ENCODE data around the gene RUNX1.

The RUNX1 gene

GRCh38 chr21:34830386-34831170 lies 218.5 kb downstream of the RUNX1 start:
- no peak for TF ChIP-seq CTCF (IDR thresholded peaks at IDR 0.05; ENCODE audit: extremely low read depth, insufficient read depth, missing control alignments)
- no peak for DNase-seq (ENCODE audit: low spot score)
- in situ Hi-C loops (cut with MboI; ENCODE audit: low pct_unique_long_range_greater_than_20kb, low sequenced_read_pairs, unreplicated experiment) = no loop called here

GRCh38 chr21:34827445-34828235 lies 221.5 kb downstream of the RUNX1 start:
- in situ Hi-C loops (cut with MboI; ENCODE audit: low pct_unique_long_range_greater_than_20kb, low sequenced_read_pairs, unreplicated experiment) = no loop called here
- TF ChIP-seq CTCF (IDR thresholded peaks at IDR 0.05; ENCODE audit: extremely low read depth, insufficient read depth, missing control alignments) = no peak
- no peak for DNase-seq (ENCODE audit: low spot score)

- in situ Hi-C loops (cut with MboI; ENCODE audit: low pct_unique_long_range_greater_than_20kb, low sequenced_read_pairs, unreplicated experiment) = no loop called here
- TF ChIP-seq CTCF (IDR thresholded peaks at IDR 0.05; ENCODE audit: extremely low read depth, insufficient read depth, missing control alignments) = no peak
- no peak for DNase-seq (ENCODE audit: low spot score)
Measured at GRCh38 chr21:34826836-34827235, 222.3 kb downstream of the RUNX1 start.

- no peak for DNase-seq (ENCODE audit: low spot score)
- in situ Hi-C loops (cut with MboI; ENCODE audit: low pct_unique_long_range_greater_than_20kb, low sequenced_read_pairs, unreplicated experiment) = no loop called here
- no peak for TF ChIP-seq CTCF (IDR thresholded peaks at IDR 0.05; ENCODE audit: extremely low read depth, insufficient read depth, missing control alignments)
Measured at GRCh38 chr21:34825948-34826548, 223.1 kb downstream of the RUNX1 start.

GRCh38 chr21:34825101-34825500 lies 224.0 kb downstream of the RUNX1 start:
- no peak for TF ChIP-seq CTCF (IDR thresholded peaks at IDR 0.05; ENCODE audit: extremely low read depth, insufficient read depth, missing control alignments)
- DNase-seq (ENCODE audit: low spot score) = no peak
- in situ Hi-C loops (cut with MboI; ENCODE audit: low pct_unique_long_range_greater_than_20kb, low sequenced_read_pairs, unreplicated experiment) = no loop called here

- in situ Hi-C loops (cut with MboI; ENCODE audit: low pct_unique_long_range_greater_than_20kb, low sequenced_read_pairs, unreplicated experiment) = no loop called here
- TF ChIP-seq CTCF (IDR thresholded peaks at IDR 0.05; ENCODE audit: extremely low read depth, insufficient read depth, missing control alignments) = no peak
- DNase-seq (ENCODE audit: low spot score) = no peak
Measured at GRCh38 chr21:34824314-34824713, 224.8 kb downstream of the RUNX1 start.
